Measurements from ENCODE around the gene PRADC1. TPM values are rescaled to one million over a fixed set of nuclear protein-coding genes. Genes with fewer than 3 reads are reported as not detected.

The PRADC1 gene
- total and polyA plus RNA-seq, 9 of the 15 experiments (the other 6 are each of a cell fraction or from before 2014, with no cell fraction given) = 7.3 to 47.4 (median 34.2) TPM

DNA sequence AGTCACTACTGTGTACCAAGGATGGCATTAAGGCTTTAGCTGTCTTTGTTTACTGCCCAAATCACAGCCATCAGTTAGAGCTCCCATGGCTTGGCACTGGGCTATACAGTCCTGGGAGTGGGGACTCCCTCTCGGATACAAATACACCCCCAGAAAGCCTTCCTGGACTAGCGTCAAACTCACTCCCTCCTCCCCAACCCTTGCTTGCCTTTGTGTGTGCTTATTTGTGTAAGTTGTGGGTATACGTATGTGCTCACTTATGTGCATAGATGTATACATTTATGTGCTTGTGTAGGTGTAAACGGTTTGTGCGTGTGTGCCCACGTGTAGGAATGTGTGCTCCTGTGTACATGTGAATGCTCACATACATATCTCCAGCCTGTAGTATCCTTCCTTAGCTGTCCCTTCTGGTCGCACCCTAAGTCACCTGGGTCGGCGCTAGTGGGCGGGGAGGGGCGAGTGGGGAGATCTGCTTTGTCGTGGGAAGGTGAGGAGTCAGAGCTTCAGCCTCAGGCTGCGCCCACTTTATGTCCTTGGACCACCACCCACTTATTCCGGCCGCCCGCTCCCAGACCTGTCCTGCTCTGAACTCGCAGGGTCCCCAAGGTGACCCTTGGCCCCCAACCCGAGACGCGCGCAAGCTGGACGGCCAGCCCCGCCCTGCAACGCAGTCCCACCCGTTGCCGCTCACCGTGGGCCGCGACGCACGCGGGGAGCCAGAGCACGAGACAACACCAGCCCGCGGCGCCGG is 461 bp downstream of the PRADC1 start (continued):
- TF ChIP-seq, protein P1, sequence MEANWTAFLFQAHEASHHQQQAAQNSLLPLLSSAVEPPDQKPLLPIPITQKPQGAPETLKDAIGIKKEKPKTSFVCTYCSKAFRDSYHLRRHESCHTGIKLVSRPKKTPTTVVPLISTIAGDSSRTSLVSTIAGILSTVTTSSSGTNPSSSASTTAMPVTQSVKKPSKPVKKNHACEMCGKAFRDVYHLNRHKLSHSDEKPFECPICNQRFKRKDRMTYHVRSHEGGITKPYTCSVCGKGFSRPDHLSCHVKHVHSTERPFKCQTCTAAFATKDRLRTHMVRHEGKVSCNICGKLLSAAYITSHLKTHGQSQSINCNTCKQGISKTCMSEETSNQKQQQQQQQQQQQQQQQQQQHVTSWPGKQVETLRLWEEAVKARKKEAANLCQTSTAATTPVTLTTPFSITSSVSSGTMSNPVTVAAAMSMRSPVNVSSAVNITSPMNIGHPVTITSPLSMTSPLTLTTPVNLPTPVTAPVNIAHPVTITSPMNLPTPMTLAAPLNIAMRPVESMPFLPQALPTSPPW (CRISPR knock-in tag; IDR thresholded peaks at IDR 0.05) = peak; percentile 29; the same call in 1 of the 2 replicates
- TF ChIP-seq CCNT2 (IDR thresholded peaks at IDR 0.05; ENCODE audit: borderline replicate concordance, extremely low read depth, insufficient read length, low read depth, low read length) (no peak), PHF20 (IDR thresholded peaks at IDR 0.05; ENCODE audit: partially characterized antibody) (peak; percentile 65), ZBTB7A (IDR thresholded peaks at IDR 0.05; ENCODE audit: borderline replicate concordance, control insufficient read depth, low read depth, low read length) (peak; percentile 39; the same call in 1 of the 2 replicates), MAZ (CRISPR knock-in tag; conservative IDR thresholded peaks at IDR 0.05 in 1 of 2, IDR thresholded peaks at IDR 0.05 in 1 of 2) (peak in 1 of 2 experiments; percentile 15; a peak in 1 of 4 replicates), MTA3 (IDR thresholded peaks at IDR 0.05; ENCODE audit: borderline replicate concordance) (0 out of 2 replicates have a peak, but pooled peaks have one; percentile 11), JUN (IDR thresholded peaks at IDR 0.05; ENCODE audit: borderline replicate concordance, low read depth, low read length) (no peak), JUN (CRISPR knock-in tag; IDR thresholded peaks at IDR 0.05; ENCODE audit: borderline replicate concordance) (no peak), KDM1A (IDR thresholded peaks at IDR 0.05) (peak in 1 of 2 experiments; percentile 87; a peak in 3 of 4 replicates), DDX20 (tag; IDR thresholded peaks at IDR 0.05; ENCODE audit: low read depth) (no peak), KDM4B (IDR thresholded peaks at IDR 0.05; ENCODE audit: borderline replicate concordance in 2 of 2, low read depth in 1 of 2) (0 out of 4 replicates have a peak, but pooled peaks of 1 of the 2 experiments have one; percentile 20), CC2D1A (IDR thresholded peaks at IDR 0.05) (no peak), PHB (CRISPR knock-in tag; IDR thresholded peaks at IDR 0.05) (no peak), CBFA2T2 (conservative IDR thresholded peaks at IDR 0.05) (no peak)
- TF ChIP-seq, protein P2, sequence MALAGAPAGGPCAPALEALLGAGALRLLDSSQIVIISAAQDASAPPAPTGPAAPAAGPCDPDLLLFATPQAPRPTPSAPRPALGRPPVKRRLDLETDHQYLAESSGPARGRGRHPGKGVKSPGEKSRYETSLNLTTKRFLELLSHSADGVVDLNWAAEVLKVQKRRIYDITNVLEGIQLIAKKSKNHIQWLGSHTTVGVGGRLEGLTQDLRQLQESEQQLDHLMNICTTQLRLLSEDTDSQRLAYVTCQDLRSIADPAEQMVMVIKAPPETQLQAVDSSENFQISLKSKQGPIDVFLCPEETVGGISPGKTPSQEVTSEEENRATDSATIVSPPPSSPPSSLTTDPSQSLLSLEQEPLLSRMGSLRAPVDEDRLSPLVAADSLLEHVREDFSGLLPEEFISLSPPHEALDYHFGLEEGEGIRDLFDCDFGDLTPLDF (CRISPR knock-in tag; IDR thresholded peaks at IDR 0.05) = no peak
- TF ChIP-seq, protein P3, sequence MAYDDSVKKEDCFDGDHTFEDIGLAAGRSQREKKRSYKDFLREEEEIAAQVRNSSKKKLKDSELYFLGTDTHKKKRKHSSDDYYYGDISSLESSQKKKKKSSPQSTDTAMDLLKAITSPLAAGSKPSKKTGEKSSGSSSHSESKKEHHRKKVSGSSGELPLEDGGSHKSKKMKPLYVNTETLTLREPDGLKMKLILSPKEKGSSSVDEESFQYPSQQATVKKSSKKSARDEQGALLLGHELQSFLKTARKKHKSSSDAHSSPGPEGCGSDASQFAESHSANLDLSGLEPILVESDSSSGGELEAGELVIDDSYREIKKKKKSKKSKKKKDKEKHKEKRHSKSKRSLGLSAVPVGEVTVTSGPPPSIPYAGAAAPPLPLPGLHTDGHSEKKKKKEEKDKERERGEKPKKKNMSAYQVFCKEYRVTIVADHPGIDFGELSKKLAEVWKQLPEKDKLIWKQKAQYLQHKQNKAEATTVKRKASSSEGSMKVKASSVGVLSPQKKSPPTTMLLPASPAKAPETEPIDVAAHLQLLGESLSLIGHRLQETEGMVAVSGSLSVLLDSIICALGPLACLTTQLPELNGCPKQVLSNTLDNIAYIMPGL (CRISPR knock-in tag; IDR thresholded peaks at IDR 0.05) = 0 out of 2 replicates have a peak, but pooled peaks have one; percentile 2
- TF ChIP-seq, protein P4, sequence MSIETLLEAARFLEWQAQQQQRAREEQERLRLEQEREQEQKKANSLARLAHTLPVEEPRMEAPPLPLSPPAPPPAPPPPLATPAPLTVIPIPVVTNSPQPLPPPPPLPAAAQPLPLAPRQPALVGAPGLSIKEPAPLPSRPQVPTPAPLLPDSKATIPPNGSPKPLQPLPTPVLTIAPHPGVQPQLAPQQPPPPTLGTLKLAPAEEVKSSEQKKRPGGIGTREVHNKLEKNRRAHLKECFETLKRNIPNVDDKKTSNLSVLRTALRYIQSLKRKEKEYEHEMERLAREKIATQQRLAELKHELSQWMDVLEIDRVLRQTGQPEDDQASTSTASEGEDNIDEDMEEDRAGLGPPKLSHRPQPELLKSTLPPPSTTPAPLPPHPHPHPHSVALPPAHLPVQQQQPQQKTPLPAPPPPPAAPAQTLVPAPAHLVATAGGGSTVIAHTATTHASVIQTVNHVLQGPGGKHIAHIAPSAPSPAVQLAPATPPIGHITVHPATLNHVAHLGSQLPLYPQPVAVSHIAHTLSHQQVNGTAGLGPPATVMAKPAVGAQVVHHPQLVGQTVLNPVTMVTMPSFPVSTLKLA (conservative IDR thresholded peaks at IDR 0.05) = peak in 1 of 2 experiments; percentile 34; a peak in 3 of 4 replicates
- TF ChIP-seq, protein P5, sequence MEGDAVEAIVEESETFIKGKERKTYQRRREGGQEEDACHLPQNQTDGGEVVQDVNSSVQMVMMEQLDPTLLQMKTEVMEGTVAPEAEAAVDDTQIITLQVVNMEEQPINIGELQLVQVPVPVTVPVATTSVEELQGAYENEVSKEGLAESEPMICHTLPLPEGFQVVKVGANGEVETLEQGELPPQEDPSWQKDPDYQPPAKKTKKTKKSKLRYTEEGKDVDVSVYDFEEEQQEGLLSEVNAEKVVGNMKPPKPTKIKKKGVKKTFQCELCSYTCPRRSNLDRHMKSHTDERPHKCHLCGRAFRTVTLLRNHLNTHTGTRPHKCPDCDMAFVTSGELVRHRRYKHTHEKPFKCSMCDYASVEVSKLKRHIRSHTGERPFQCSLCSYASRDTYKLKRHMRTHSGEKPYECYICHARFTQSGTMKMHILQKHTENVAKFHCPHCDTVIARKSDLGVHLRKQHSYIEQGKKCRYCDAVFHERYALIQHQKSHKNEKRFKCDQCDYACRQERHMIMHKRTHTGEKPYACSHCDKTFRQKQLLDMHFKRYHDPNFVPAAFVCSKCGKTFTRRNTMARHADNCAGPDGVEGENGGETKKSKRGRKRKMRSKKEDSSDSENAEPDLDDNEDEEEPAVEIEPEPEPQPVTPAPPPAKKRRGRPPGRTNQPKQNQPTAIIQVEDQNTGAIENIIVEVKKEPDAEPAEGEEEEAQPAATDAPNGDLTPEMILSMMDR (IDR thresholded peaks at IDR 0.05 in 2 of 3, conservative IDR thresholded peaks at IDR 0.05 in 1 of 3; ENCODE audit: insufficient read depth in 2 of 3, low read depth in 1 of 3, low read length in 3 of 3) = peak; percentile 16 to 48 (median 33); a peak in 4 of 6 replicates

Data from K562 (cell line).